ENCODE results near the gene CADPS. TPM values are rescaled to one million over a fixed set of nuclear protein-coding genes. Genes with fewer than 3 reads are reported as not detected.

CADPS gene
- total and polyA plus RNA-seq, 2 of the 4 experiments (the other 2 are of a cell fraction), result not detected

GRCh38 chr3:62534326-62534725, 340.9 kb downstream of the CADPS start:
- no peak for DNase-seq
- in situ Hi-C loops (cut with MboI; ENCODE audit: low sequenced_read_pairs), result no loop called here
- no peak overlapping the region for H2AK9ac ChIP-seq (replicated peaks; ENCODE audit: low read depth, low read length, poor library complexity)
- H3K56ac ChIP-seq (ENCODE audit: extremely low read depth, insufficient read depth, low read length), result no peak overlapping the region
- no peak overlapping the region for H4K5ac ChIP-seq (ENCODE audit: low read depth, low read length)
- POLR2A ChIA-PET (ENCODE audit: unreplicated experiment), result no interaction called here
- H2AK5ac ChIP-seq (ENCODE audit: low read depth, low read length), result no peak overlapping the region
- H3K23ac ChIP-seq (ENCODE audit: low read depth, low read length), result no peak overlapping the region
- dilution Hi-C loops (cut with HindIII; ENCODE audit: low sequenced_read_pairs, unreplicated experiment), result no loop called here
- no peaks in the 10 kb centered on the region for H3K4me1 ChIP-seq (ENCODE audit: control insufficient read depth, insufficient read depth, low read length)
- peaks cover 4% of the 10 kb centered on the region; the same call in 1 of the 2 replicates for H3K27me3 ChIP-seq (ENCODE audit: control insufficient read depth, insufficient read depth, low read length)
- BruUV-seq (replicated peaks), result no TSS peak
- no peak overlapping the region for H3K18ac ChIP-seq (ENCODE audit: low read depth, low read length)
- ATAC-seq (ENCODE audit: low read depth), result no peak
- H2AFZ ChIP-seq (replicated peaks; ENCODE audit: low read length, poor library complexity), result no peak overlapping the region
- H3K9ac ChIP-seq (ENCODE audit: low read depth, low read length), result no peak overlapping the region
- no peak overlapping the region for H4K8ac ChIP-seq (ENCODE audit: low read depth in 2 of 2, low read length in 2 of 2)
- WGBS, 2 experiments (ENCODE audit: extremely low coverage in 2 of 2, insufficient read length in 1 of 2), result 60% methylated on average over 1 of the region's 7 CpGs; no CpG with 5 or more reads in 1 of the 2 experiments
- H4K91ac ChIP-seq (ENCODE audit: insufficient read depth, low read depth, low read length), result no peak overlapping the region
- H3K4me3 ChIP-seq (ENCODE audit: insufficient read depth, low read depth, low read length), result no peak overlapping the region
- no peak overlapping the region for H3K27ac ChIP-seq (ENCODE audit: insufficient read depth, low read length)
- no peaks in the 10 kb centered on the region for H4K20me1 ChIP-seq (ENCODE audit: insufficient read depth, low read length)
- H2BK5ac ChIP-seq (ENCODE audit: low read depth, low read length, poor library complexity, severe bottlenecking), result no peak overlapping the region
- H3K4ac ChIP-seq (ENCODE audit: low read depth, low read length), result no peak overlapping the region
- H3K9me1 ChIP-seq (ENCODE audit: insufficient read depth, low read length), result no peaks in the 10 kb centered on the region
- no peak overlapping the region for H2BK15ac ChIP-seq (ENCODE audit: low read depth, low read length)
- no peak overlapping the region for H2BK20ac ChIP-seq (ENCODE audit: low read depth, low read length)
- H3K79me1 ChIP-seq (ENCODE audit: low read depth in 1 of 2, low read length in 2 of 2), result no peaks in the 10 kb centered on the region
- CTCF ChIA-PET, result interaction anchor here (0.6 to 0.8 kb wide), 2 partner anchors 9 to 871 kb away, joined by 3 read pairs; no protein-coding TSS in a partner anchor
- TF ChIP-seq BHLHE40 (IDR thresholded peaks at IDR 0.05; ENCODE audit: low read depth, low read length) (no peak), CEBPB (IDR thresholded peaks at IDR 0.05; ENCODE audit: low read depth, low read length) (no peak)
- H3K14ac ChIP-seq (replicated peaks; ENCODE audit: low read depth, low read length), result no peak overlapping the region
- no peaks in the 10 kb centered on the region for H3K36me3 ChIP-seq (ENCODE audit: control insufficient read depth, insufficient read depth, low read length)
- no peak overlapping the region for H3K4me2 ChIP-seq (ENCODE audit: low read depth, low read length)
- no peak overlapping the region for H2BK120ac ChIP-seq (ENCODE audit: low read depth, low read length)
- no peaks in the 10 kb centered on the region for H3K9me3 ChIP-seq (ENCODE audit: control insufficient read depth, insufficient read depth, low read length)
- intact Hi-C loops (cut with micrococcal nuclease), result no loop called here
